Esophagus squamous epithelium (tissue), 5 donors: Measurements from ENCODE around the gene ZDHHC14. TPM values are rescaled to one million over a fixed set of nuclear protein-coding genes. Genes with fewer than 3 reads are reported as not detected.

ENCODE experiments used
- DNase-seq: peaks from one replicate; lab custom pipeline; 2025; lab: John Stamatoyannopoulos, UW
- H3K27ac ChIP-seq, 4 donors: fragments of 200-600 bp; sonication (generic); one replicate each; pipeline ENCODE4 v1.5.1; 2016 to 2019; ENCODE audit warnings: mild to moderate bottlenecking in 1 of 4
- H3K27me3 ChIP-seq, 4 donors: fragments of 200-600 bp; sonication (generic); 1 replicate in 3 of 4; 2 replicates in 1 of 4; pipeline versions ENCODE4 v1.5.1 to v1.6.0; 2017 to 2021; ENCODE audit warnings: antibody characterized with exemption in 1 of 4
- H3K36me3 ChIP-seq, 3 donors: fragments of 200-600 bp; sonication (generic); one replicate each; pipeline ENCODE4 v1.5.1; 2016 to 2019
- H3K4me1 ChIP-seq, 3 donors: fragments of 200-600 bp; sonication (generic); one replicate each; pipeline ENCODE4 v1.5.1; 2017 to 2019
- H3K4me3 ChIP-seq, 4 donors: fragments of 200-600 bp; sonication (generic); 1 replicate in 3 of 4; 2 replicates in 1 of 4; pipeline ENCODE4 v1.5.1; 2016 to 2019; ENCODE audit warnings: mild to moderate bottlenecking in 2 of 4, moderate library complexity in 1 of 4
- H3K9me3 ChIP-seq, 3 donors: fragments of 200-600 bp; sonication (generic); one replicate each; pipeline ENCODE4 v1.5.1; 2016 to 2019
- POLR2A ChIP-seq, 4 donors: fragments of 450-650 bp; IDR thresholded peaks; one replicate each; pipeline ENCODE4 v1.6.1; 2017; ENCODE audit warnings: antibody characterized with exemption in 4 of 4, mild to moderate bottlenecking in 4 of 4, moderate library complexity in 3 of 4
- WGBS, 2 donors: methylation state at CpG; one replicate each; pipeline ENCODE4 v1.1.5; 2018; 5-methylcytosine and 5-hydroxymethylcytosine counted together
- intact Hi-C: fragments of 100-400 bp; cut with DNase I; formaldehyde crosslinking; loops from one replicate; pipeline ENCODE4 v1.15.0; 2022
- total RNA-seq, 4 donors: library from RNA; depleted of rRNA; stranded (reverse); fragments of >200 nt; gene quantifications; one replicate each; pipeline ENCODE4 v1.1.0, GENCODE V29; 2016
- TF ChIP-seq, protein P1 (sequence below), 6 experiments: fragments of 450-650 bp in 4 of 6; fragments of 200-600 bp in 2 of 6; sonication (generic) in 2 of 6; IDR thresholded peaks; one replicate each; pipeline ENCODE4 v1.5.1; 2016 to 2019; ENCODE audit warnings: antibody characterized with exemption in 6 of 6, mild to moderate bottlenecking in 4 of 6, moderate library complexity in 4 of 6
- donor health status: DM: yes; HTN: yes; CAD: no.

The ZDHHC14 gene
- total RNA-seq, 4 donors from 2014 or later = 6.1 to 15.6 (median 6.9) TPM

DNA sequence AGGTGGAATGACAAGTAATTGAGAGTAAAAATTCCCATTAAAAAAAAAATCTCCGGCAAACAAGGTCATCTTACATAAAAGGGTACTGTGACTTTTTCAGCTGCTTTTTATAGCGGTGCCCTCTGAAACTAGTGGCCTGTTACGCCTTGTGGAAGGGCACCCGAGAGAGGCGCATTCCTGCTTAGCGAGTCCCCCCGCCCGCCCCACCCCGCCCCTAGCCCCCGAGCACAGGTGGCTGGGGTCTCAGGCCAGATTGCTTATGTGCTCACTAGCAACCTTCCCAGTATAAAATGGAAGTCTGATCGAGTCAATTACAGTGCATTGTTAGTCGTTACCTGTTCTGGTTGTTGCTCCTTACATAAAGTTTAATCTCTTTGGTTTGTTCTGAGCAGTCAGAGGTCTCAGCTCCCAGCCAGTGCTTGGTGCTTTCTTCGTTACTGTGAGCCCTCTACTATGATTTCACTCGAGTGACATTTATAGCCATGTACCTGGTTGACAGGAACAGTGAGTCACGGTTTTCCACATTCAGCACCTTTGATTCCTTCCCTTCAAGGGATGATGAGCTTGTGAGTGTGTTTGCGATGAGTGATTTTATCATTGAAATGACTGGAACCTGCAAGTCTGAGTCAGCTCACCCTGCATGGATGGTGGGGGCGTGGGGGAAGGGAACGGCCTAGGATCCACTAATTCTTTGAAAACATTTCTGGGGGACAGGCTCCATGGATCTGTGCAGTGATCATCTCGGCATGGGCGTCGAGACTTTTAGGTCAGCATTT is 47.6 kb downstream of the ZDHHC14 start:
- no peaks in the 10 kb centered on the region for H3K36me3 ChIP-seq
- no peaks in the 10 kb centered on the region for H3K27me3 ChIP-seq
- 59 to 64% methylated on average over 19 to 21 of the region's 21 CpGs for WGBS, 2 donors
- no peak overlapping the region for H3K4me3 ChIP-seq
- H3K4me1 ChIP-seq = peaks cover 0 to 6% (median 0%) of the 10 kb centered on the region in 3 donors
- DNase-seq = no peak
- intact Hi-C loops = no loop called here
- no peak for TF ChIP-seq POLR2A (IDR thresholded peaks at IDR 0.05)
- TF ChIP-seq, protein P1, sequence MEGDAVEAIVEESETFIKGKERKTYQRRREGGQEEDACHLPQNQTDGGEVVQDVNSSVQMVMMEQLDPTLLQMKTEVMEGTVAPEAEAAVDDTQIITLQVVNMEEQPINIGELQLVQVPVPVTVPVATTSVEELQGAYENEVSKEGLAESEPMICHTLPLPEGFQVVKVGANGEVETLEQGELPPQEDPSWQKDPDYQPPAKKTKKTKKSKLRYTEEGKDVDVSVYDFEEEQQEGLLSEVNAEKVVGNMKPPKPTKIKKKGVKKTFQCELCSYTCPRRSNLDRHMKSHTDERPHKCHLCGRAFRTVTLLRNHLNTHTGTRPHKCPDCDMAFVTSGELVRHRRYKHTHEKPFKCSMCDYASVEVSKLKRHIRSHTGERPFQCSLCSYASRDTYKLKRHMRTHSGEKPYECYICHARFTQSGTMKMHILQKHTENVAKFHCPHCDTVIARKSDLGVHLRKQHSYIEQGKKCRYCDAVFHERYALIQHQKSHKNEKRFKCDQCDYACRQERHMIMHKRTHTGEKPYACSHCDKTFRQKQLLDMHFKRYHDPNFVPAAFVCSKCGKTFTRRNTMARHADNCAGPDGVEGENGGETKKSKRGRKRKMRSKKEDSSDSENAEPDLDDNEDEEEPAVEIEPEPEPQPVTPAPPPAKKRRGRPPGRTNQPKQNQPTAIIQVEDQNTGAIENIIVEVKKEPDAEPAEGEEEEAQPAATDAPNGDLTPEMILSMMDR (IDR thresholded peaks at IDR 0.05) = no peak
- H3K27ac ChIP-seq = no peak overlapping the region
- H3K9me3 ChIP-seq = no peaks in the 10 kb centered on the region

GRCh38 chr6:157429248-157429647 is 48.3 kb downstream of the ZDHHC14 start:
- 77 to 86% methylated on average over 1 of the region's 1 CpG for WGBS, 2 donors
- no peaks in the 10 kb centered on the region for H3K9me3 ChIP-seq
- H3K36me3 ChIP-seq = no peaks in the 10 kb centered on the region
- no peak for DNase-seq
- no peak for TF ChIP-seq POLR2A (IDR thresholded peaks at IDR 0.05)
- TF ChIP-seq, protein P1 (IDR thresholded peaks at IDR 0.05) = no peak
- H3K4me3 ChIP-seq = no peak overlapping the region
- H3K4me1 ChIP-seq = peaks cover 0 to 6% (median 0%) of the 10 kb centered on the region in 3 donors
- intact Hi-C loops = no loop called here
- no peak overlapping the region for H3K27ac ChIP-seq
- H3K27me3 ChIP-seq = no peaks in the 10 kb centered on the region

DNA sequence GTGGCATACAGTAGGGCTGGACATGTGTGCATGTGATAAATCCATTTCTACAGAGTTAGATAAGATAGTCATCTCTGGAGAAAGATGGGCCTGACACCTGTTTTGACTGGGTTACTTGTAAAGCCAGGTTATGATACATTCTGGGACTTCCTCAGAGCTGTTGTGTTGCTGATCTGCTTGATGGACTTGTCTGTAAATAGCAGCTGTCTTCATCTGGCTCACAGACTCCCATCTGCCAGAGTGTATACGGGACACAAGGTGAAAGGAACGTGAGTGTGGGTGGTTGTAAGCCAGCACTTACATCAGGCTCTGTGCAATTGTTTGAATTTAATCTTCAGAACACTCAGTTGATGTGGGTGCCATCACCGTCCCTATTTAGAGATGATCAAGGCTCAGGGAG is 49.8 kb downstream of the ZDHHC14 start:
- Histone ChIP-seq H3K27ac (no peak overlapping the region), H3K9me3 (no peaks in the 10 kb centered on the region), H3K27me3 (no peaks in the 10 kb centered on the region), H3K4me3 (no peak overlapping the region), H3K36me3 (no peaks in the 10 kb centered on the region), H3K4me1 (peaks cover 0 to 13% (median 0%) of the 10 kb centered on the region in 3 donors)
- no peak for DNase-seq
- intact Hi-C loops = no loop called here
- no peak for TF ChIP-seq POLR2A (IDR thresholded peaks at IDR 0.05)
- TF ChIP-seq, protein P1 (IDR thresholded peaks at IDR 0.05) = no peak
- WGBS, 2 donors = 63 to 76% methylated on average over 3 of the region's 3 CpGs

DNA sequence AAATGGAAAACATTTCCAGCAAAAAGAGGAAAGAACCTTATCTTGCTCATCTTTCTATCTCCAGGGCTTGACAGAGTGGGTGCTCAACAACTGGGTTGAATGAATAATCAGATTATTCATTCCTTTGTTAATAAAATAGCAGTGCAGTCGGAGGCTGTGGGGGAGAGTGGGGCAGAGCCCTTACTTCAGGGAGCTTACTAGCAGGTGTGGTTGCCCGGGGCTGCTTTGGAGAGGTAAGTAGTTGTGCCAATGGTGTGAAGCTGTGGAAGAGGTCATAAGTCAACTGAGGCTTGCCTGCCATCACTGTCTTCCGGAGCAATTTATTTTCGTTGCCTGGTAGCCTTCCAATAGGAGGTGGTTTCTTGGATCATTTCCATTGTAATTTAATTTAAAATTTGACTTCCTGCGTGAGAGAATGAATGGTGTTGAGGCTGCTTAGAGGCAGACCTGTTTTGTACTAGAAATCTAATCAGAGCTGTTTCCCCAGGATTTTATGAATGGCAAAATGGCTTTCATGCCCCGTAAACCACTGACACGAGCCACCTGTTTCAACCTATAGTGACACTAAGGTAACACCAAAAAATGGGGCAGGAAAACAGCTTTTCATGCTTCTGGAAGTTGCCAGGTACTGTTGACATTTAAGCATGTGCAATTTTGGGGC is 51.4 kb downstream of the ZDHHC14 start:
- WGBS, 2 donors = 33 to 64% methylated on average over 6 to 7 of the region's 7 CpGs
- H3K4me3 ChIP-seq = no peak overlapping the region
- intact Hi-C loops = no loop called here
- no peaks in the 10 kb centered on the region for H3K36me3 ChIP-seq
- H3K4me1 ChIP-seq = peaks cover 0 to 21% (median 0%) of the 10 kb centered on the region in 3 donors
- no peaks in the 10 kb centered on the region for H3K27me3 ChIP-seq
- TF ChIP-seq POLR2A (IDR thresholded peaks at IDR 0.05) = no peak
- TF ChIP-seq, protein P1 (IDR thresholded peaks at IDR 0.05) = no peak
- no peak overlapping the region for H3K27ac ChIP-seq
- no peak for DNase-seq
- H3K9me3 ChIP-seq = no peaks in the 10 kb centered on the region

DNA sequence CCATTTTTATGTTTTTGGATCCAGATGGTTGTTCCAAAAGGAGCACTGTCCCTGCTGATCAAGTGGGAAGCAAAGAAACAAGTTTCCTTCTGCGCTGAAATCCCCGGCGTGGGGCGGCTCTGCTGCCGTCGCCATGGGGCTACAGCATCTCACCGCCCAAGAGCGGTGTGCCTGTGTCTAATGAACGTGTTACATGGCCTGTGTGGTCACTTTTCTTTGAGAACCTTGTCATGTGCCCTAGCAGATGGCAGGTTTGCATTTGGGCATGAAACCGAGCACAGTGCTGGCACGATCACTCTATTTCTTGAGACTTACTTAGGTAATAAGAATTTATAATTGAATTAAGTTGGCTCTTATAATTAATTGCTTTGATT is 51.9 kb downstream of the ZDHHC14 start:
- Histone ChIP-seq H3K27me3 (no peaks in the 10 kb centered on the region), H3K27ac (no peak overlapping the region), H3K4me1 (peaks cover 0 to 21% (median 0%) of the 10 kb centered on the region in 3 donors), H3K4me3 (no peak overlapping the region), H3K9me3 (no peaks in the 10 kb centered on the region), H3K36me3 (no peaks in the 10 kb centered on the region)
- TF ChIP-seq, protein P1 (IDR thresholded peaks at IDR 0.05) = no peak
- TF ChIP-seq POLR2A (IDR thresholded peaks at IDR 0.05) = no peak
- no peak for DNase-seq
- intact Hi-C loops = no loop called here
- 91 to 93% methylated on average over 11 of the region's 11 CpGs for WGBS, 2 donors
